HCT116 (cell line): Measurements from ENCODE around the gene IFT22. TPM values are rescaled to one million over a fixed set of nuclear protein-coding genes. Genes with fewer than 3 reads are reported as not detected.

Experiments used
- ATAC-seq: fragments of 200-7000 bp; cut with Tn5 transposase; 2 replicates; pipeline ENCODE4 v1.9.1; 2020; ENCODE audit warnings: mild to moderate bottlenecking, moderate library complexity
- BruUV-seq: library from RNA; stranded (reverse); fragments of 400-500 nt; replicated peaks from 2 replicates; lab custom pipeline; 2021; lab: Mats Ljungman, UMichigan
- CTCF ChIA-PET: fragments of 300-600 bp; sonication (Branson Sonifier 250); formaldehyde crosslinking; loops from one replicate; lab custom pipeline; 2021; ENCODE audit warnings: antibody characterized with exemption; lab: Charles Lee
- POLR2A ChIA-PET: fragments of 300-600, 350-600 bp; sonication (Branson Sonifier 250); formaldehyde crosslinking; loops from one replicate; lab custom pipeline; 2021; ENCODE audit warnings: antibody characterized with exemption; lab: Charles Lee
- RAD21 ChIA-PET, 2 experiments: fragments of 300-600 bp; sonication (Branson Sonifier 250); formaldehyde crosslinking; loops; one replicate each; lab custom pipeline; 2023; ENCODE audit warnings: low total read pairs in 2 of 2; ENCODE audit not compliant: uncharacterized antibody in 2 of 2, unreplicated experiment in 2 of 2, low non-redundant PET in 1 of 2; lab: Charles Lee
- DNase-seq: peaks from one replicate; pipeline ENCODE4 v3.0.0-alpha.2; 2010; ENCODE audit warnings: low read depth, low spot score
- H2AFZ ChIP-seq: fragments of 200-600 bp; shearing (Covaris generic), sonication (generic); 2 replicates; pipeline ENCODE4 v1.6.1; 2017; ENCODE audit warnings: low read depth, mixed run types, mixed read lengths, antibody characterized with exemption, low read length; ENCODE audit not compliant: poor library complexity, severe bottlenecking
- H3K27ac ChIP-seq: 2 replicates; pipeline ENCODE4 v1.5.1; 2012; ENCODE audit warnings: low read depth, low read length
- H3K27me3 ChIP-seq: fragments of 200-600 bp; sonication (generic); 2 replicates; pipeline ENCODE4 v1.6.1; 2016; ENCODE audit warnings: mixed run types, low read length, mixed read lengths; ENCODE audit not compliant: insufficient read depth
- H3K36me3 ChIP-seq, 2 experiments: fragments of 200-500 bp in 1 of 2; fragments of 200-600 bp in 1 of 2; sonication (Bioruptor generic) in 1 of 2; sonication (generic) in 1 of 2; 2 replicates each; pipeline versions ENCODE4 v1.5.1 to v1.6.1; 2014 to 2016; ENCODE audit warnings: low read length in 2 of 2, inconsistent platforms in 1 of 2, mixed read lengths in 1 of 2, mixed run types in 1 of 2; ENCODE audit not compliant: insufficient read depth in 2 of 2, control insufficient read depth in 1 of 2
- H3K4me1 ChIP-seq, 2 experiments: fragments of 200-600 bp in 1 of 2; sonication (generic) in 1 of 2; 2 replicates each; pipeline versions ENCODE4 v1.5.1 to v1.6.1; 2012 to 2017; ENCODE audit warnings: low read length in 2 of 2, inconsistent platforms in 1 of 2, mild to moderate bottlenecking in 1 of 2, mixed read lengths in 1 of 2, mixed run types in 1 of 2, moderate library complexity in 1 of 2; ENCODE audit not compliant: insufficient read depth in 2 of 2, control insufficient read depth in 1 of 2
- H3K4me2 ChIP-seq: fragments of 200-600 bp; sonication (generic); 2 replicates; pipeline ENCODE4 v1.6.1; 2017; ENCODE audit warnings: mixed run types, low read length, mixed read lengths
- H3K4me3 ChIP-seq, 2 experiments: fragments of 200-600 bp in 1 of 2; sonication (generic) in 1 of 2; replicated peaks in 1 of 2; 2 replicates each; pipeline ENCODE4 v1.5.1; 2011 to 2016; ENCODE audit warnings: low read length in 2 of 2, control low read depth in 1 of 2, low read depth in 1 of 2, mild to moderate bottlenecking in 1 of 2, mixed read lengths in 1 of 2, mixed run types in 1 of 2
- H3K79me2 ChIP-seq: fragments of 200-600 bp; sonication (generic); 2 replicates; pipeline ENCODE4 v1.6.1; 2017; ENCODE audit warnings: mild to moderate bottlenecking, mixed run types, low read length, moderate library complexity, mixed read lengths; ENCODE audit not compliant: insufficient read depth
- H3K9ac ChIP-seq: fragments of 200-600 bp; sonication (generic); 2 replicates; pipeline ENCODE4 v1.6.1; 2016; ENCODE audit warnings: low read length, mixed read lengths
- H3K9me2 ChIP-seq: fragments of 200-600 bp; sonication (generic), shearing (Covaris generic); 2 replicates; pipeline ENCODE4 v1.6.1; 2017; ENCODE audit warnings: mixed run types, mild to moderate bottlenecking, moderate library complexity; ENCODE audit not compliant: insufficient read depth
- H3K9me3 ChIP-seq, 2 experiments: fragments of 200-500 bp in 1 of 2; fragments of 200-600 bp in 1 of 2; sonication (Bioruptor generic) in 1 of 2; sonication (generic) in 1 of 2; 2 replicates each; pipeline ENCODE4 v1.6.1; 2014 to 2017; ENCODE audit warnings: low read length in 2 of 2, mixed read lengths in 2 of 2, inconsistent platforms in 1 of 2, low read depth in 1 of 2, mild to moderate bottlenecking in 1 of 2, mixed run types in 1 of 2, moderate library complexity in 1 of 2; ENCODE audit not compliant: control insufficient read depth in 1 of 2, insufficient read depth in 1 of 2
- H4K20me1 ChIP-seq: fragments of 200-600 bp; sonication (generic), shearing (Covaris generic); 2 replicates; pipeline ENCODE4 v1.6.1; 2017; ENCODE audit warnings: mixed run types, mild to moderate bottlenecking, moderate library complexity; ENCODE audit not compliant: insufficient read depth
- CBX3 ChIP-seq: IDR thresholded peaks from 2 replicates; pipeline ENCODE4 v1.6.1; 2012; ENCODE audit warnings: low read depth
- EZH2 ChIP-seq: fragments of 200-600 bp; sonication (generic); IDR thresholded peaks from 2 replicates; pipeline ENCODE4 v1.6.1; 2017; ENCODE audit warnings: antibody characterized with exemption, mixed run types
- JUND ChIP-seq: IDR thresholded peaks from 2 replicates; pipeline ENCODE4 v1.6.1; 2012
- MAX ChIP-seq: IDR thresholded peaks from 2 replicates; pipeline ENCODE4 v1.6.1; 2012
- POLR2A ChIP-seq: IDR thresholded peaks from 2 replicates; pipeline ENCODE4 v1.7.0; 2011; ENCODE audit warnings: borderline replicate concordance; ENCODE audit not compliant: insufficient read depth, insufficient read length; ENCODE audit errors: extremely low read depth
- TCF7L2 ChIP-seq: IDR thresholded peaks from 2 replicates; pipeline ENCODE4 v1.7.0; 2011; ENCODE audit warnings: borderline replicate concordance, inconsistent platforms; ENCODE audit not compliant: insufficient read depth, insufficient read length; ENCODE audit errors: extremely low read depth
- intact Hi-C: fragments of 100-400 bp; cut with micrococcal nuclease; formaldehyde crosslinking; loops from 2 replicates; pipeline ENCODE4 v1.10.0; 2022
- total RNA-seq: library from RNA; stranded (reverse); gene quantifications from one replicate; pipeline ENCODE4 v1.2.1, GENCODE V29; 2021; ENCODE audit not compliant: unreplicated experiment

IFT22 gene
- total RNA-seq, 1 experiment from 2014 or later = 27.2 TPM

GRCh38 chr7:101278461-101279292, 42.9 kb downstream of the IFT22 start:
- POLR2A ChIA-PET = no interaction called here
- peaks cover 4 to 6% of the 10 kb centered on the region in 2 experiments; a peak in 2 of 4 replicates for H3K4me1 ChIP-seq
- TF ChIP-seq TCF7L2 = no peak
- TF ChIP-seq, all 23 proteins: peak for 0
- H3K9me3 ChIP-seq = no peaks in the 10 kb centered on the region
- DNase-seq (no peak), ATAC-seq (no peak)
- no peak overlapping the region for H3K4me3 ChIP-seq
- no peaks in the 10 kb centered on the region for H3K79me2 ChIP-seq
- intact Hi-C loops = no loop called here
- H3K9ac ChIP-seq = no peak overlapping the region
- H4K20me1 ChIP-seq = no peaks in the 10 kb centered on the region
- no peaks in the 10 kb centered on the region for H3K9me2 ChIP-seq
- H3K4me2 ChIP-seq = no peak overlapping the region
- RAD21 ChIA-PET = no interaction called here
- no TSS peak for BruUV-seq
- no peak overlapping the region for H2AFZ ChIP-seq
- no peaks in the 10 kb centered on the region for H3K36me3 ChIP-seq
- CTCF ChIA-PET = interaction anchor here (0.7 kb wide), 1 partner anchor 134 kb away, joined by 3 read pairs; no protein-coding TSS in a partner anchor
- H3K27me3 ChIP-seq = no peaks in the 10 kb centered on the region
- H3K27ac ChIP-seq = no peak overlapping the region

- no peak overlapping the region for H3K4me3 ChIP-seq
- DNase-seq = no peak
- CTCF ChIA-PET = no interaction called here
- no peak overlapping the region for H3K27ac ChIP-seq
- H4K20me1 ChIP-seq = no peaks in the 10 kb centered on the region
- no peaks in the 10 kb centered on the region for H3K9me3 ChIP-seq
- intact Hi-C loops = no loop called here
- ATAC-seq = no peak
- H3K27me3 ChIP-seq = no peaks in the 10 kb centered on the region
- H3K79me2 ChIP-seq = no peaks in the 10 kb centered on the region
- POLR2A ChIA-PET = no interaction called here
- H3K9me2 ChIP-seq = no peaks in the 10 kb centered on the region
- no TSS peak for BruUV-seq
- no peaks in the 10 kb centered on the region; a peak in 1 of 4 replicates for H3K4me1 ChIP-seq
- no peaks in the 10 kb centered on the region for H3K36me3 ChIP-seq
- no peak overlapping the region for H2AFZ ChIP-seq
- no peak overlapping the region for H3K4me2 ChIP-seq
- no peak overlapping the region for H3K9ac ChIP-seq
- TF ChIP-seq EZH2 = no peak
- no peak for TF ChIP-seq POLR2A
- TF ChIP-seq MAX = no peak
- no peak for TF ChIP-seq CBX3
- TF ChIP-seq JUND = no peak
- RAD21 ChIA-PET = no interaction called here
These were observed 44.5 kb downstream of the IFT22 start for GRCh38 chr7:101277155-101277554.
